ENCODE data around the gene TST.
A peak's percentile ranks its signal among the peaks of the same experiment; 100 is the strongest.

The TST gene

DNA sequence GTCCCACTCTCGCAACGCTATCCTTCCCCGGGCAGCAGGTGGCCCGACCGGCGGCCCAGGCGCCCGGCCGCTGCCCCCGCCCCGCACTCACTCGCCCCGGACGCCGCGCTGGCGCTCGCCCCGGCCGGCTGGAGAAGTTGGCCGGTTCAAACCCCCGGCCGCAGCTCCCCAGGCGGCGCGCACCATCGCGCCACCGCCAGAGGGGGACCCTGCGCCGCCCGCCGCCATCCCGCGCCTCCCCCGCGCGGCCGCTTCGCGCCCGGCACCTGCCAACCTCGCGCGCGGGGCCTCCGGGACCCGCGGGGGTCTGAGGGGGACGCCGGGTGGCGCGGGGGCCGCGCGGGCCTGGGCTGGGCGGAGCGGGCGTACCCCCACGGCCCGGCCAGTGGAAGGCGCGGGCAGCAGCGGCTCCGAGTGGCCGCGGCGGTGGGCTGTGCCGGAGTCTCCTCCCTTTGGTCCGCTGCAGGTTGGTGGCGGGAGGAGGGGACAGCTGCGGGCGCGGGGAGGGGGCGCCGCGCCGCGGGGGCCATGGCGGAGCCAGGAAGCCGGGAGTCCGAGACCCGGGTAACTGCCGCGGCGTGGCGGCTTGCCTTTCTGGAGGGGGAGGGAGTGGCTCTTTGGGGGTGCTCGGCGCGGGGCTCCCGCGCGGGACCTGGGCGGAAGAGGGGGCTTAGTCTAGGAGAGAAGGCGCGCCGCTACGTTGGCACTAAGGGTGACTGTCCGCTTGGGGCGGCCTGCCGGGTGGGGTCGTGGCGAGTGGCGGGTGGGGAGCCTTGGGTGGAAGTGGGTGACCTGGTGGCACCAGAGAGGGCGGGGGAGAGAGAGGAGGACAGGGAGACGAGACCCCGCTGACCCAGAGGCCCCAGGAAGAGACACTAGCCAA is at the start of gene TST, which contains the start of gene MPST:
Gene TST (minus strand): TSS at position 139 of the 883 bp plus-strand sequence. CDS start 715 bp downstream, outside the sequence.
Gene MPST (plus strand): TSS at position 434 of the 883 bp plus-strand sequence. CDS start 95 bp downstream, at position 529.
- DNase-seq, result peak; percentile 30

DNA sequence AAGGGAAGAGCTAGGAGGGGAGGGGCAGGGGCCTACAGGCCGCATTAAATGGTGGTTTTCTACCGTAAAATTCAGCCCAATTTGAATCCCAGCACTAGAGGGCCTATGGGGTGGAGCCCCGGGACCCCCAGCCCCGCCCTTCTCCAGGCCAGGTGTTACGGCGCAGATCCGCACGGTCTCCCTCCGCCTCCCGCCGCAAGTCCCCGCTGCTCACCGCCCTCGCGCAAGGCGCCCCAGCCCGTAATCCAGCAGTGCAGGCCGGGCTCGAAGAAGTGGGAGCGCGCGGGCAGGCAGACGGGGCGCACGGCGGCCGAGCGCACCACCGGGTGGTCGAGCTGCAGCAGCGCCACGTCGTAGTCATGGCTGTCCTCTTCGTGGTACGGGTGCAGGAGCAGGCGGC is 49.6 kb upstream of the TST start:
- no peak for DNase-seq

DNA sequence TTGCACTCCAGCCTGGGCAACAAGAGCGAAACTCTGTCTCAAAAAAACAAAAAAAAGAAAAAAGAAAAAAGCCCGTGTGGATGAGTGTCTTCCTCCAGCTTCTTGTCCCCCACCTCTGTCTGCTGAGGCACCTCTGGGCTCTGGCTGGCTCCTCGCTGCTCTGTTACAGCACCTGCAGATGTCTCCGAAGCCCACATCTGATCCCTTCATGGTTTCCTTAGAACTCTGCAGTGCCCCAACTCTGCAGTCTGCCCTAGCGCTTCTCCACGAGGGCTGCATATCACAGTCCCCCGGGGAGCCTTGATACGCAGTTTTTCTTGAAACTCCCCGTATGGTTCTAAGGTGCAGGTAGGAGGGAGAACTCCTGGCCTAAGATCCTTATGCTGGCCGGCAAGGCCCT is 48.2 kb upstream of the TST start:
- no peak for DNase-seq

DNA sequence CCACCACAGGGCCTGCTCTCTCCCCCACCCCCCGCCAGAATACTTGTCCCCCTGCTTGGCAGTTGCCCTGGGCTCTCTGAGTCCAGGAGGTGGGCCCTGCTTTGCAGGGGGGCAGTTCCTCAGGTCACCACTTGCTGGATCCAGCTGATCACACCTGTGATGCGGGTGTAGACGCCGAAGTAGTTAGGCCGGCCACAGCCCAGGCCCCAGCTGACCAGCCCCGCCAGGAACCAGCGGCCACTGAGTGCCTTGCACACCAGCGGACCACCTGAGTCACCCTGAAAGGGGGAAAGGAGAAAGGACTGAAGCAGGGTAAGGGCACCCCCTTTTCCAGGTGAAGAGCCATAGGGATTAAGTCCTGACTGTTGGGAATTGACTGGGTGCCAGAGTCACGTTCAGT is 46.7 kb upstream of the TST start:
- DNase-seq, result no peak

DNA sequence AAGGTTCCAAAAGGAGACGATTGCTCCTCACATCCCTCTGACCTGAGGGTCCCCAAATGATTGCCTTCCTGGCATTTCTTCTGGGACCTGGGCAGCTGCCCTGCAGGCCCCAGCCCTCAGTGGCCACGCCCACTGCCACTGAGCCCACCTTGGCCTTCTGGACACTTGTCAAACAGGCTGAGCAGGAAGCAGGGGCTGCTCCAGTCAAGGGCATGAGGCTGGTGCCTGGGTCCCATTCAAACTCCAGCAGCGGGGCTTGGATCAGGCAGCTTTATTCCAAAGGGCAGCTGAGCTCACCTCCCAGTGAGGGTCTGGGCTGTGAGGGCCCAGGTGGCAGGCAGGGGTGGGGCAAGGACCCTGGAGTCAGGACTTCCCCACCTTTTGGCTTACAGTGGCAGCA is 45.9 kb upstream of the TST start:
- no peak for DNase-seq

DNA sequence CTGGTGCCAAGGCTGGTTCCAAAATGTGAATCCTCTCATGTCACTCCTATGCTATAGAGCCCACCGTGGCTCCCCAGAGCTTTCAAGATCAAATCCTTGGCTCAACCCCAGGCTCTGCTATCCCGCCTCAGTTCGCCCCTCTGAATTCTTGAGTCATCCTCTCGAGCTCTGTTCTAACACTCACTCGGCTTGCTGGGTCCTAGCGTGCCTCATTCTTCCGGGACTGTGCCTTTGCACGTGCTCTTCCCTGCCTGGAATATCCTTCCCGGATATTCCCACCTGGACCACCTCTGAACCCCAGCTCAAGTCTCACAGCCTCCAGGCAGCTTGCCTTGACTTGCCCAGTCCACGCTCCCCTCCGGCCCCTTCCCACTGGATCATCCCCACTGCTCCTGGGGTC is 45.3 kb upstream of the TST start:
- DNase-seq, result no peak

DNA sequence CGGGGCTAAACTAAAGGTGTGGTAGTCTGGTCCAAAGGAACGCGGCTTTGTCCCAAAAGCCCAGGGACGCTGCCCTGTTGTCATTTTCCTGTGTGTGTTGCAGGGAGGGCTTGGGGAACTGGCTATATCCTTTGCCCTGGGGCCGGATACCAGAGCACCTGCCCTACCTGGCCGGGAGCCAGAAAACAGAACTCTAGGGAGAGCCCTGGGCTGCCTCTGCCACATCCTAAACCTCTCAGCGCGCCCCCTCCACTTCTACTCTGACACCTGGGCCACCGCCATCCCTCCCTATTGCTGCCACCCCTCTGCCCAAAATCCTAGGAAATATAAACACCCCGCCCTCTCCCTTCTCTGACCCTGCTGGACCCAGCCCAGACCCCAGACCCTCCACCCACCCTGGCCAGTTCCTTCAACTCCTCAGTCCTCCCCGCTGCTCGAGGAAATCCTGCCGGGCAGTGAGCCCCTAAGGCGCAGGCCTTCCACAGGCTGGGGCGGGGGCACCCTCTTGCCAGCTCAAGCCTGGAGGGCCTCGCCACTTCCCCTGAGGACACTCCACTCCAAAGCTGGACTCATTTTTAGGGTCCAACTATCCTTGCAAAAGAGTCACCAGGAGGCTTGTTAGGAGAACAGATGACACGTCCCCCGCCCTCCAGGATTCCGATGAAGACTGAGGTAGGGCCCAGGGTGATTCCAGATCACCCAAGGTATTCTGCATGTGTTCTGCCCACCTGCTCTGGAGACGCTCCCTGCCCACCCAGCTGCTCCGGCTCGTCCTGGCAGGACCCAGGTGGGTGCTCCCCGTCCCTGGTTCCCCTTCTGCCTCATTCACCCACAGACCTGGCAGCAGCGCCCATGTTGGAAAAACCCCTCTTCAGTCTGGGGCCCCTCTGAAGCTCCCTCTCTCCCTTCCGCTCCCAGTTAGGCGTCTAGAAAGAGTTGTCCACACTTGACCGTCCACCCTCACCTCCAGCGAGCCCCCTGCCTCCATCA is 44.5 kb upstream of the TST start:
- DNase-seq, result no peak

DNA sequence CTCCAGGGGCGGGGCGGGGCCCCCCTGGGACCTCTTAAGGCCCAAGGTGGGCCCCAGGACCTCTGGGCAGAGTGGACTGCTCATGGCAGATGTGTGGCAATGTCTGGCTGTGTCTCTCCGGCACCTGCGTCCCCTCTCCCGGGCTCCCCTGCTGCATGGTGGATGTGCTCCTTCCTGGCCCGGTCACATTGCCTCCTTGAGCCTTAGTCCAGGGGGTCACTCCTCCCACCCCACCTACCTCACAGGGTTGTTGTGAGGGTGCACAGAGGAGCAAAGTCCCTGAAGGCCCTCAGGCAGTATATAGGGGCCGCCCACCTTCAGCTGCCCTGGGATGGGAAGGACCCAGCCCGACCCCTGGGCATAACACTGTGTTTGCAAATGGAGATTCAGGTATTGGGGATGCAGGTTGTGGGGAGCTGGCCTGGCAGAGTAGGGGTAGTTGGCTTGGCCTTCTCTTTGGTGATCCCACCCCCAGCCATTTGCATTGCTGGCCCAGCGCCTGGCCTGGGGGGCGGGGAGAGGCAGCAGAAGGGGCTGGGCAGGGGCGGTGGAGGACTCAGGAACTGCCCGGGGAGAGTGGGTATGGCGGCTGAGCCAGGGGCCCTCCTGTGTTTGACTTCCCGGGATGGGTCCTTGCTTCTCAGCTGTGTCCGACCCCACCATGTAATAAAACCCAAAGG is 43.6 kb upstream of the TST start:
- no peak for DNase-seq

DNA sequence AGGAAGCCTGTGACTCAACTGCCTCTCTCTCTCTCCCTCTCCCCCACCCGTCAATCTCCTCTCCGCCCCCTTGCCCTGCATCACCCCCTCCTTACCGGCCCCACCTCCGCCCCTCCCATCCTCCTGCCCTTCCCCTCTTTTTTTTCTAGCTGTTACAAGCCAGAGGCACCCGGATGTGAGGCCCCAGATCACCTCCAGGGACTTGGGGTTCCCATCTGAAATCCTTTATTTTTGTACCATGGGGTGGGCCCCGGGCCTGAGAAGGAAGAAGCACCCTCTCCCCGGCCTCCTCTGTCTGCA is 43.1 kb upstream of the TST start:
- DNase-seq, result no peak

DNA sequence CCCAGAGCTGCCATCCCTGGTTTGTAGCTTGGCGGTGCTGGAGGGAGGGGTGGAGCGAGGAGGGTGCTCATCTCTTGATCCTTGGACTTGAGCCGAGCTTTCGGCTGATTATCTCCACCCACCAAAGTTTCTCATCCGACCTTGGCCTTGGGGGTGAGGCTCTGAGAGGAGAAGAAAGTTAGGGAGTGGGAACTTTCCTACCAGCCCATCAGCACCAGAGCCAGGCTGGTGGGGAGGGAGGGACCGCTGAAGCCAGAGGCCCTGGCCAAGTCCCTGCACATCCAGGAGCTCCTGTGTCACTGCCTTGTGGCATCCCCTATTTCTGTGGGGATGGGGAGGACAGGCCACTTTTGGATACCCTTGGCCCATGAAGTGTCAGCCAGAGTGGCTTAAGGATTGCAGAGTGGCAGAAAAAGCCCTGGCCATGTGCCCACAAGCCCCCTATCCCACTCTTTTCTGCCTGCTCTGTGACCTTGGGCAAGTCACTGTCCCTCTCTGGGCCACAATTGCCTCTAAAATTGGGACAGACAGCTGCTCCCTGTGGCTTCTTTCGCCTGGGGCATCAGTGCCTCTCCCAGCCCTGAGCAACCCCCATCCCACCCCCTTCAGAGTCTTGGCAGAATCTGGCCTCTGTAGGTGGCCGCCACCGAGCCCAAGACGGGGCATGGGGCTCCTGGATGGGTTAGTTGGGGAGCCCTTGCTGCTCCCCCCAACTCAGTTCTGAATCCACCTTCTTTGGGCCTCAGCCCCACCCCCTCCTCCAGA is 42.5 kb upstream of the TST start:
- DNase-seq, result no peak

DNA sequence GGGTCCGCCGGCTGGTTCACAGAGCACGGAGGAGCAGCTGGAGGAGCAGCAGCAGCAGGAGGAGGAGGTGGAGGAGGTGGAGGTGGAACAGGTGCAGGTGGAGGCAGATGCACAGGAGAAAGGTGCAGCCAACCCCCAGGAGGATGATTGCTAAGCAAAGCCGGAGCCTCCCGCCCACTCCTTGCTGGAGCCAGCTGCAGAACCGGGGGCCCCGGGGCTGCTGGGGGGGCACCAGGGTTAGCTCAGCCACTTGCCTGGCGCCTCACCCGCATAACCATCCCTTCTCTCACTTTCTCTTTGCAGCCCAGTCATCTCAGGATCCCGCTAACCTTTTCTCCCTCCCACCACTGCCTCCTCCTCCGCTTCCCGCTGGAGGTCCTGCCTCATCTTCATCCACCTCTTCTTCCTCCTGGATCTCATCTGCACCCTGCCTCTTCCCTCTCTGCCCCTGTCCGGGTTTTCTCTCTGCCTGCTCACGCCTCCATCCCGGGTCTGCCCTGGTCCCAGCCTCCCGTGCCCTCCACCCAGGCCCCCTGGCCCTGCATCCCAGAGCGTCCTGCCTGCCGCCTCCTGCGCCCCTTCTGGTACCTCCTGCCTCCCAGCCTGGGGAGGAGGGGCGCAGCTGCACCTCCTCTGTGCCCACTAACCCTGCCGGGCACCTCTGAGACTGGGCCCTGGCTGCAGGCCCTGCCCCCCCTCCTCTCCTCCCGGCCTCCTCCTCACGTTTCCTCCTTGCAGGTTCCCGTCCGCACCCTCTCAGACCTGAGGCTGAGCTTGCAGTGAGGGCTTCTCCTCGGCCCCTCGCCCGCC is 41.8 kb upstream of the TST start:
- DNase-seq, result no peak

DNA sequence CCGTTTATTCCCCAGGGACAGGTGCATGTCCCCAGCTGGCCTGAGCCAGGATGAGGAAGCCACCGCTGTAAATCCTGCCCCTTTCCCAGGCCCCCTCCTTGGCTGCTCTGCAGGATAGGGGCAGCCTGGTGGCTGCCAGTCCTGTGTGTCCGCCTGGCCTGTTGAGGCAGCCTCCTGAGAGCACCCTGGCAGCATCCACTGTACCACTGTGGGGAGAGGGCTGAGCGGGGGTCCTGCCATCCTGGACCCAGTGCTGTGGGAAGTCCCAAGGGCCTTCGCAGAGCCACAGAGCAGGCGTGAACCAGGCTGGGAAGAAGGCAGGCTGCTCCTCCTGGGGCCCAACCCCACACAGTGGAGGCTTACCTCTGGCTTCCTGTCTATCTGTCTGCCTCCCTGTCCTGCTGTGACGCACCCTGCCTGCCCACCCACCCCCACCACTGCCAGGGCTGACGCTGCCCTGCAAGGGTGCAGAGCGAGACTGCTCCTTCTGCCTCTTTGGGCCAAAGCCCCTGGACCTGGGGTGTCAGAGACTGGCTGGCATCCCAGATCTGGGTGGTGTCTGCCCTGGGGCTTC is 40.7 kb upstream of the TST start:
- DNase-seq, result no peak

DNA sequence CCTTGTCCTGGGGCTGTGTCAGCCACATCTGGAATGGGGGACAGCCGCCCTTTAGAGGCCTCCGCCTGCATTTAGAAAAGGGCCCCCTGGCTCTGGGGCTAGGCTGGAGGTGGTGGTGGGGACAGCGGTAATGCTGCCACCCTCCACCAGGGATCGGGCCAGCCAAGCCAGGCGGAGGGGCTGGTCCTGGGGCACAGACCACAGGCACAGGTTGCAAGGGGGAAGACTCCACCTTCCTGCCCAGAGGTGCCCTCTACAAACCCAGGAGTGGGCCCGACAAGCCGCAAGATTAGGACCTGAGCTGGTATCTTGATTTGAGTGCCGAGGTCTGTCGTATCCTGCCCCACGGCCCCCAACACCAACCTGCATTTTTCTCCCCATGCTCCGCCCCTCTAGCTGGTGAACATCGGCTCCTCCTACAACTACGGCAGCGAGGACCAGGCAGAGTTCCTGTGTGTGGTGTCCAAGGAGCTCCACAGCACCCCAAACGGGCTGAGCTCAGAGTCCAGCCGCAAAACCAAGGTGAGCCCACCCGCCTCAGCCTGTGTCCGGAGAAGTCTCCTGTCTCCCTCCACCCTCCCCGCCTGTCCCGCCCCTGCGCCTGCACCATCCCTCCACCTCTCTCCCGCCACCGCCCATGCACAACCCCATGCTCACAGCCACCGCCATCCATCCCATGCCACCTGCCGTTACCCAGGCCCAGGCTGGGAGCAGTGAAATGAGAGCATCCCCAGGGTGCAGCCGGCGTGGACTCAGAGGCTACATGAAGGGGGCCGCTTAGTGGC is 39.9 kb upstream of the TST start:
- DNase-seq, result no peak

DNA sequence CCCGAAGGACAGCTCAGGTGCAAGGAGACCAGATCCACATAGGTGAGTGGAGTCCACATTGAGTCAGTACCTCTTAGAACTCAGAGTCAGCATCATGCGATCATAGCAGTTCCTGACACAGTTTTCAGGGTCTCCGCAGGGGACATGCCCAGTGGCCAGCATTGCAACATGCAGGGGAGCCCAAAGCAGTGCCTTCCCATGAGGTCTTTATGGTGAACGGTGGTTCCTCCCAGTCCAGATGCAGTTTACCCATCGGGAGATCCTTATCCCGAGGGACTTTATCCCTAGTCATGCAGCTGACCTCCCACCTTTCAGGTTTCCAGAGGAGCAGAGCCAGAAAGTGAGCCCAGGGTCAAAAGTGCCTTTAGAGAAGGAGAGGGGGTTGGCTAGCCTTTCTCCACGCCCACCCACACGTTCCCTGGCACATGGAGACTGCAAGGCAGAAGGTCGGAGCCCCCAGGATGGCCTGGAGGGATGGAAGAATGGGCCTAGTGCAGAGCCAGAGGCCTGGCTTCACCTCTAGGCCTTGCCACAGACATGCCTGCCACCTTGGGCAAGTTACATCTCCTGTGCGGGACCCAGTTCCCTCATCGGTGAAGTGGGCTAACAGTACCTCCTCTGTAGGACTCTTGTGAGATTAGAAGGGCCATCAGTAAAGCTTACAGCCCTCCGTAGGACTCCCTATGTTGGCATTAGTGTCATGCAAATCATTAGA is 38.7 kb upstream of the TST start:
- DNase-seq, result no peak

DNA sequence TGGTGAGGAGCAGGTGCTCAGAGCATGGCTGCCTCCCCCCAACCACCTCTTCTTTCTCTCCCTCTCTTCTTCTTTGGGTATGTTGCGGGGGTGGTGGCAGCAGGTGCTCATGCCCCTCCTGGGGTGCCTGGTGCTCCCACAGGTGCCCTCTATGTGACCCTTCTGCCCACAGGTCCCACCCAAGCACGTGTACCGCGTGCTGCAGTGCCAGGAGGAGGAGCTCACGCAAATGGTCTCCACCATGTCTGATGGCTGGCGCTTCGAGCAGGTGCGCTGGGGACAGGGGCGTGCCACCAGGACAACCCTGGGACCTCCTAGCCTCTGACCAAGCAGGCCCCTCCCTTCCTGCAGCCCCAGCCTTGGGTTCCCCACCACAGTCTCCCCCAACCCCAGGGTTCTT is 38.0 kb upstream of the TST start:
- DNase-seq, result no peak

DNA sequence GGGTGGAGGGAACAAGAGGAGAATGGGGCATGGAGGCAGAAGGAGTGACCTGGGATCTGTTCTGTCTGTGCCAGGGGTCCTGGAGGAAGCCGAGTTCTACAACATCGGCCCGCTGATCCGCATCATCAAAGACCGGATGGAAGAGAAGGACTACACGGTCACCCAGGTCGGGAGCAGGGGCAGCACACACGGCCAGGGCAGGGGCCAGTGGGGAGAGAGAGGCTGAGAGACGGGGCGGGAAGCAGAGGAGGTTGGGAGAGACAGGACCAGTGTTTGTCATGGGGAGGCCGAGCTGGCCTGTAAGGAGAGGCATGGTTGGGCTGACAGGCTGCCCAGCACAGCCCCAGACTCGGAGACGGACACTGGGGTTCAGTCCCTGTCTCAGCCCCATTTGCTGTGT is 37.0 kb upstream of the TST start:
- DNase-seq, result no peak

DNA sequence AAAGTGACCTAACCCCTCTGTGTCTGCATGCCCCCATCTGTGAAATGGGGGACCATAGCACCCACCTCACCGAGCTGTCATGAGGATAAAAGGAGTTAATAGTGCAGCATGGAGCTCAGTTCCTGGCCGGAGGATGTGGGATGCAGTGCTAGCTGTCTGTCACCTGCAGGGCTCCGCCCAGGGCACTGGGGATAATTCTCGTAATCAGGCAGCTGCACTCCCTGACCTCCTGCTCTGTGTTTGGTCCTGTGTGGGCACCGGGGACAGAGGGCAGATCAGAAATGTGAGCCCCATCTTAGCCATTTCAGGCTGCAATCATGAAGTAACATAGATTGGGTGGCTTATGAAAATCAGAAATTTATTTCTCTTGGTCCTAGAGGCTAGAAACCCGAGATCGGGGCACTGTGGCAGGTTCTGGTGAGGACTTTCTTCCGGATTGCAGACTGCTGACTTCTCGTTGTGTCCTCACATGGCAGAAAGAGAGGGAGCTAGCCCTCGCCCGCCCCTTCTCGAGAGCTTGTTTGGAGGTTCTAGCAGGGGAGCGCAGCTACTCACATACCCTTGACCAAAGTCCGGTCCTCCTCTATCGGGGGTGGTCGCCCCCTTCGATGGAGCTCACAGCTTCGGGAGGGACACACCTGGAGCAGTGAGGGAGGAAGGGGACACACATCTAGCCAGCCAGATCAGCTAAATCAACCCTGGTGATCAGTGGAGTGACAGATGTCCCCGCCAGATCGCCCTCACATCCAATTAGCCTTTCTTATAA is 35.5 kb upstream of the TST start:
- DNase-seq, result no peak

DNA sequence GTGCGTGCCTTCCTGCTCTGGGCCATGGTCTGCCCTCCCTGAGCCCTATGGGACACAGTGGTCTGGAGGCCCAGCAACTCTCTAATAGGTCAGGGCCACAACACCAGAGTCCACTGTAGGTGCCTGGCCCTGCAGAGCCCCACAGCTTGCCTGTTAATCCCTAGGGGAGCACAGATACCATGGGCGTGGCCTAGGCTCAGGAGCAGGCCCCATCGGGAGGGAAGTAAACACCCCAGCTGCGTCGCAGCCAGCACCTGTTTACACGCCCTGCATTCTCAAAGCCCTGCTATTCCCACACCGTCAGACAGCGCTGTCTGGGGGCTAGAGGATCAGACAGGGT is 34.8 kb upstream of the TST start:
- no peak for DNase-seq
